ENCODE measurements around the gene KRTAP13-3. TPM values are rescaled to one million over a fixed set of nuclear protein-coding genes. Genes with fewer than 3 reads are reported as not detected.
A peak's percentile ranks its signal among the peaks of the same experiment; 100 is the strongest.

The KRTAP13-3 gene
- total and polyA plus RNA-seq, 2 of the 8 experiments (the other 6 are each of a cell fraction or from before 2014, with no cell fraction given): not detected

- Histone ChIP-seq H3K9ac (replicated peaks in 1 of 4; ENCODE audit: extremely low read depth in 1 of 4, low read depth in 3 of 4, low read length in 3 of 4) (no peak within 1 kb of the TSS), H4K91ac (replicated peaks; ENCODE audit: insufficient read length, low read length) (no peak within 1 kb of the TSS), H3K23me2 (ENCODE audit: low read depth, low read length) (no peaks in the 10 kb centered on the region), H2BK20ac (ENCODE audit: low read length) (no peak within 1 kb of the TSS), H3K14ac (ENCODE audit: insufficient read length) (no peak within 1 kb of the TSS), H3K27ac (ENCODE audit: low read depth, low read length) (no peak within 1 kb of the TSS), H3K23ac (ENCODE audit: insufficient read length) (no peak within 1 kb of the TSS), H3K18ac (ENCODE audit: extremely low read depth, low read length) (no peak within 1 kb of the TSS), H3K27me3 (replicated peaks in 1 of 4; ENCODE audit: control insufficient read depth in 3 of 4, extremely low read depth in 1 of 4, insufficient read depth in 3 of 4, low read length in 3 of 4) (no peaks in the 10 kb centered on the region), H3K4me1 (replicated peaks in 1 of 4; ENCODE audit: control insufficient read depth in 3 of 4, insufficient read depth in 4 of 4, low read length in 3 of 4) (no peaks in the 10 kb centered on the region; a peak in 3 of 7 replicates), H4K5ac (ENCODE audit: insufficient read length, low read depth, low read length) (no peak within 1 kb of the TSS), H2BK15ac (ENCODE audit: low read length) (no peak within 1 kb of the TSS), H2AFZ (ENCODE audit: low read length) (peak within 1 kb of the TSS; percentile 58; the same call in 1 of the 2 replicates), H3K9me3 (ENCODE audit: insufficient read depth in 2 of 2, low read depth in 1 of 2, low read length in 1 of 2) (no peaks in the 10 kb centered on the region), H3K36me3 (ENCODE audit: control insufficient read depth in 2 of 4, insufficient read depth in 4 of 4, low read length in 3 of 4) (no peaks in the 10 kb centered on the region), H2BK12ac (ENCODE audit: low read depth, low read length) (no peak within 1 kb of the TSS), H2BK5ac (ENCODE audit: low read depth, low read length) (no peak within 1 kb of the TSS), H2AK5ac (ENCODE audit: low read depth, low read length) (no peak within 1 kb of the TSS), H3K4me3 (ENCODE audit: extremely low read depth in 1 of 4, insufficient read depth in 2 of 4, low read depth in 3 of 4, low read length in 4 of 4) (no peak within 1 kb of the TSS), H3K79me1 (ENCODE audit: low read depth, low read length) (no peaks in the 10 kb centered on the region), H3K79me2 (ENCODE audit: control insufficient read depth in 1 of 2, insufficient read depth in 2 of 2, low read length in 2 of 2) (no peaks in the 10 kb centered on the region), H4K20me1 (replicated peaks in 1 of 2; ENCODE audit: control insufficient read depth in 1 of 2, insufficient read depth in 2 of 2, low read length in 2 of 2) (no peaks in the 10 kb centered on the region), H2BK120ac (replicated peaks; ENCODE audit: low read depth, low read length) (no peak within 1 kb of the TSS), H3K4ac (replicated peaks; ENCODE audit: insufficient read length, low read depth, low read length) (no peak within 1 kb of the TSS), H3K4me2 (ENCODE audit: insufficient read depth in 1 of 2, low read depth in 2 of 2, low read length in 2 of 2) (no peak within 1 kb of the TSS), H4K8ac (ENCODE audit: extremely low read depth, insufficient read depth, low read length) (no peak within 1 kb of the TSS), H3K56ac (replicated peaks; ENCODE audit: insufficient read length, low read depth, low read length) (no peak within 1 kb of the TSS)
- DNase-seq (ENCODE audit: low read depth in 1 of 2, low spot score in 2 of 2): no peak
- no peak for FAIRE-seq
- 96% methylated on average over 5 of the region's 5 CpGs; no CpG with 5 or more reads in 1 of the 2 experiments for WGBS, 2 experiments (ENCODE audit: extremely low coverage in 1 of 2, insufficient coverage in 1 of 2, insufficient read length in 1 of 2, insufficient replicate concordance in 2 of 2, low coverage in 1 of 2, low lambda C conversion rate in 2 of 2, missing lambda C conversion rate in 1 of 2)
- ChIA-PET CTCF (ENCODE audit: partially characterized antibody) (interaction anchor here (1.3 to 1.5 kb wide), 2 partner anchors 10 to 13 kb away, joined by 3 to 4 read pairs; partner anchors contain the start of gene KRTAP13-4), POLR2A (ENCODE audit: partially characterized antibody) (no interaction called here)
- TF ChIP-seq POU5F1 (IDR thresholded peaks at IDR 0.05; ENCODE audit: low read depth, low read length) (no peak), E2F6 (IDR thresholded peaks at IDR 0.05) (no peak), CHD1 (IDR thresholded peaks at IDR 0.05; ENCODE audit: low read depth, low read length) (no peak), ZNF274 (IDR thresholded peaks at IDR 0.05; ENCODE audit: borderline replicate concordance, extremely low read depth, low read length) (no peak), GTF2F1 (IDR thresholded peaks at IDR 0.05; ENCODE audit: borderline replicate concordance, low read depth, low read length) (no peak), SIX5 (IDR thresholded peaks at IDR 0.05; ENCODE audit: low read depth, low read length) (no peak), HDAC6 (IDR thresholded peaks at IDR 0.05; ENCODE audit: low read depth, low read length) (no peak), FOSL1 (IDR thresholded peaks at IDR 0.05; ENCODE audit: insufficient read depth, low read depth, low read length) (no peak), KDM1A (IDR thresholded peaks at IDR 0.05; ENCODE audit: borderline replicate concordance, low read length) (no peak), RBBP5 (IDR thresholded peaks at IDR 0.05; ENCODE audit: borderline replicate concordance, low read depth, low read length) (no peak), EGR1 (IDR thresholded peaks at IDR 0.05; ENCODE audit: borderline replicate concordance, low read depth, low read length) (no peak), POLR2A (IDR thresholded peaks at IDR 0.05; ENCODE audit: control extremely low read depth in 1 of 2, low read depth in 2 of 2, low read length in 2 of 2) (no peak), RNF2 (IDR thresholded peaks at IDR 0.05; ENCODE audit: borderline replicate concordance, low read depth, low read length, missing control alignments, poor library complexity, severe bottlenecking) (no peak), JUND (IDR thresholded peaks at IDR 0.05; ENCODE audit: low read length) (no peak)
Observed at GRCh38 chr21:30439975-30440374, 14.2 kb upstream of the KRTAP13-3 start, which contains the start of gene KRTAP15-1. Gene KRTAP15-1, plus strand, starts transcription at chr21:30440275. Its CDS starts 53 bp downstream, at chr21:30440328.
